Lower lobe of right lung (tissue), 2 donors: Measurements from ENCODE around the gene FGD5. TPM values are rescaled to one million over a fixed set of nuclear protein-coding genes. Genes with fewer than 3 reads are reported as not detected.

Source experiments
- ATAC-seq, 2 donors: fragments of 200-7000 bp; cut with Tn5 transposase; one replicate each; pipeline ENCODE4 v1.9.1; 2020 to 2022; ENCODE audit warnings: mild to moderate bottlenecking in 2 of 2, moderate library complexity in 2 of 2
- DNase-seq: peaks from one replicate; pipeline ENCODE4 v3.0.0-alpha.2; 2020
- H3K27ac ChIP-seq: fragments of 200-600 bp; one replicate; pipeline ENCODE4 v1.8.0; 2022
- H3K27me3 ChIP-seq: fragments of 200-600 bp; one replicate; pipeline ENCODE4 v1.8.0; 2022; ENCODE audit warnings: low read depth
- H3K36me3 ChIP-seq: fragments of 200-600 bp; one replicate; pipeline ENCODE4 v1.8.0; 2022; ENCODE audit warnings: mild to moderate bottlenecking
- H3K4me1 ChIP-seq: fragments of 200-600 bp; one replicate; pipeline ENCODE4 v1.8.0; 2022
- H3K4me3 ChIP-seq: fragments of 200-600 bp; one replicate; pipeline ENCODE4 v1.8.0; 2022; ENCODE audit warnings: mild to moderate bottlenecking
- H3K9me3 ChIP-seq: fragments of 200-600 bp; one replicate; pipeline ENCODE4 v1.8.0; 2022
- CTCF ChIP-seq: fragments of 200-600 bp; IDR thresholded peaks from one replicate; pipeline ENCODE4 v1.8.0; 2022; ENCODE audit warnings: antibody characterized with exemption, mild to moderate bottlenecking
- intact Hi-C: fragments of 100-400 bp; cut with DNase I; formaldehyde crosslinking; loops from one replicate; pipeline ENCODE4 v1.11.0; 2022
- total RNA-seq: library from RNA; stranded (reverse); fragmentation: NEBNext Ultra II Directional; extraction: Animal tissue kit (Norgen Biotek cat#: 25700); gene quantifications from one replicate; pipeline ENCODE4 v1.2.1, GENCODE V29; 2021
- donor health status: DM: no; HTN: yes; CAD: no; lungs with severe emphysema.

The FGD5 gene
- total RNA-seq, 1 donor from 2014 or later = 85.0 TPM

GRCh38 chr3:14810070-14810791, 8.5 kb upstream of the FGD5 start:
- H3K4me1 ChIP-seq = peaks cover 63% of the 10 kb centered on the region
- H3K36me3 ChIP-seq = no peaks in the 10 kb centered on the region
- DNase-seq (peak; percentile 65), ATAC-seq (peak; percentile 47 to 56)
- H3K27me3 ChIP-seq = peaks cover 15% of the 10 kb centered on the region
- TF ChIP-seq CTCF = no peak
- intact Hi-C loops = no loop called here
- H3K9me3 ChIP-seq = no peaks in the 10 kb centered on the region
- peak overlapping the region; percentile 72 for H3K4me3 ChIP-seq
- H3K27ac ChIP-seq = peak overlapping the region; percentile 79

GRCh38 chr3:14810801-14811661, 7.7 kb upstream of the FGD5 start:
- no peak for TF ChIP-seq CTCF
- intact Hi-C loops = no loop called here
- ATAC-seq = peak; percentile 8
- no peaks in the 10 kb centered on the region for H3K36me3 ChIP-seq
- no peaks in the 10 kb centered on the region for H3K9me3 ChIP-seq
- H3K27ac ChIP-seq = peak overlapping the region; percentile 79
- H3K4me3 ChIP-seq = peak overlapping the region; percentile 72
- peaks cover 55% of the 10 kb centered on the region for H3K4me1 ChIP-seq
- H3K27me3 ChIP-seq = peaks cover 15% of the 10 kb centered on the region
- no peak for DNase-seq

GRCh38 chr3:14811684-14812083, 7.1 kb upstream of the FGD5 start:
- Histone ChIP-seq H3K27me3 (peaks cover 15% of the 10 kb centered on the region), H3K4me1 (peaks cover 48% of the 10 kb centered on the region), H3K36me3 (no peaks in the 10 kb centered on the region), H3K9me3 (no peaks in the 10 kb centered on the region), H3K27ac (peak overlapping the region; percentile 79), H3K4me3 (peak overlapping the region; percentile 72)
- intact Hi-C loops = no loop called here
- no peak for ATAC-seq
- TF ChIP-seq CTCF = no peak
- DNase-seq = no peak

GRCh38 chr3:14812196-14812790, 6.5 kb upstream of the FGD5 start:
- peak overlapping the region; percentile 72 for H3K4me3 ChIP-seq
- intact Hi-C loops = no loop called here
- TF ChIP-seq CTCF = no peak
- ATAC-seq = no peak
- no peak for DNase-seq
- H3K27me3 ChIP-seq = peaks cover 15% of the 10 kb centered on the region
- H3K27ac ChIP-seq = peak overlapping the region; percentile 37
- peaks cover 42% of the 10 kb centered on the region for H3K4me1 ChIP-seq
- H3K36me3 ChIP-seq = no peaks in the 10 kb centered on the region
- H3K9me3 ChIP-seq = no peaks in the 10 kb centered on the region

GRCh38 chr3:14814411-14814871, 4.3 kb upstream of the FGD5 start:
- intact Hi-C loops = no loop called here
- ATAC-seq = peak in 1 of 2 donors; percentile 34
- H3K27ac ChIP-seq = no peak overlapping the region
- H3K4me3 ChIP-seq = no peak overlapping the region
- peaks cover 6% of the 10 kb centered on the region for H3K36me3 ChIP-seq
- no peaks in the 10 kb centered on the region for H3K9me3 ChIP-seq
- peaks cover 34% of the 10 kb centered on the region for H3K4me1 ChIP-seq
- TF ChIP-seq CTCF = no peak
- peaks cover 13% of the 10 kb centered on the region for H3K27me3 ChIP-seq
- no peak for DNase-seq
